HG02884 (cell line): ENCODE measurements around the gene TRIM46.

Experiments
- ATAC-seq: cut with Tn5 transposase; IDR thresholded peaks from one replicate; pipeline ENCODE4 v1.9.1; 2021; ENCODE audit warnings: mild to moderate bottlenecking, moderate library complexity; ENCODE audit not compliant: unreplicated experiment

TRIM46 gene, protein sequence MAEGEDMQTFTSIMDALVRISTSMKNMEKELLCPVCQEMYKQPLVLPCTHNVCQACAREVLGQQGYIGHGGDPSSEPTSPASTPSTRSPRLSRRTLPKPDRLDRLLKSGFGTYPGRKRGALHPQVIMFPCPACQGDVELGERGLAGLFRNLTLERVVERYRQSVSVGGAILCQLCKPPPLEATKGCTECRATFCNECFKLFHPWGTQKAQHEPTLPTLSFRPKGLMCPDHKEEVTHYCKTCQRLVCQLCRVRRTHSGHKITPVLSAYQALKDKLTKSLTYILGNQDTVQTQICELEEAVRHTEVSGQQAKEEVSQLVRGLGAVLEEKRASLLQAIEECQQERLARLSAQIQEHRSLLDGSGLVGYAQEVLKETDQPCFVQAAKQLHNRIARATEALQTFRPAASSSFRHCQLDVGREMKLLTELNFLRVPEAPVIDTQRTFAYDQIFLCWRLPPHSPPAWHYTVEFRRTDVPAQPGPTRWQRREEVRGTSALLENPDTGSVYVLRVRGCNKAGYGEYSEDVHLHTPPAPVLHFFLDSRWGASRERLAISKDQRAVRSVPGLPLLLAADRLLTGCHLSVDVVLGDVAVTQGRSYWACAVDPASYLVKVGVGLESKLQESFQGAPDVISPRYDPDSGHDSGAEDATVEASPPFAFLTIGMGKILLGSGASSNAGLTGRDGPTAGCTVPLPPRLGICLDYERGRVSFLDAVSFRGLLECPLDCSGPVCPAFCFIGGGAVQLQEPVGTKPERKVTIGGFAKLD

DNA sequence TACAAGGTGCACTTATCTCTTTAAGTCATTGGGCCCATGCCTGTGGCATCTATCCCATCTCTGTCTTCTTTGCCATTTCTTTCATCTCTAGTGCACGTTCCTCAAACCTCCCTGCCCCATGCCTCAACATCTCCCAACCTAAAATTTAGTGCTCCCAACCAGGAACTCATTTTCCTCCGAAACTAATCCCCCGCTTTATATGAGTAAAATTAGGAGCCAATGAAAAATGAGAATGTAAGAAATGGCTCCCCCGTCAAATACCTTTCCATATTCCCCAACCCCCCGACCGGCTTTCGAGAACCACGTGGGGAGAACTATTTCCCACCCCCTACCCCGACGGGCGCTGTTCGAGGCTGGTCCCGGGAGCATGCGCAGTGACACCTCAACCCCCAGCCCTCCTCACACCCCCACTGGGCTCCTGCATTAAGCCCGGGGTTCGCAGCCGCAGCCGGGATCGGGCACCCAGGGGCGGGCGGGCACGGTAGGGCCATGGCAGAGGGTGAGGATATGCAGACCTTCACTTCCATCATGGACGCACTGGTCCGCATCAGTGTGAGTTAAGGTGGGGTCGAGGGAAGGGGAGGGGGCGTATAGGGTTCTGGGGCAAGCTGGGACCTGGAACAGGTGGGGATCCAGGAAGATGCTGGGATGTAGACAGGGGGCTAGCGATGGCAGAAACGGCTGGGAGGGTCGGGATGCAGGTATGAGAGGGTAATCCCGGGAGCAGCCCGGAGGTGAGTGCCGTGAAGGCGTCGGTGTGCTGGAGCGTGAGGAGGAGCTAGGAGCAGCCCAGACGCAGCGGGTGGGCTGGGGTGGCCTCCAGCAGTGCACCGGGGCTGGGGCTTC is at the start of gene TRIM46:
Gene TRIM46, plus strand, starts transcription at position 372 of the 846 bp plus-strand sequence. Its CDS starts 118 bp downstream, at position 490.
- ATAC-seq: no peak

DNA sequence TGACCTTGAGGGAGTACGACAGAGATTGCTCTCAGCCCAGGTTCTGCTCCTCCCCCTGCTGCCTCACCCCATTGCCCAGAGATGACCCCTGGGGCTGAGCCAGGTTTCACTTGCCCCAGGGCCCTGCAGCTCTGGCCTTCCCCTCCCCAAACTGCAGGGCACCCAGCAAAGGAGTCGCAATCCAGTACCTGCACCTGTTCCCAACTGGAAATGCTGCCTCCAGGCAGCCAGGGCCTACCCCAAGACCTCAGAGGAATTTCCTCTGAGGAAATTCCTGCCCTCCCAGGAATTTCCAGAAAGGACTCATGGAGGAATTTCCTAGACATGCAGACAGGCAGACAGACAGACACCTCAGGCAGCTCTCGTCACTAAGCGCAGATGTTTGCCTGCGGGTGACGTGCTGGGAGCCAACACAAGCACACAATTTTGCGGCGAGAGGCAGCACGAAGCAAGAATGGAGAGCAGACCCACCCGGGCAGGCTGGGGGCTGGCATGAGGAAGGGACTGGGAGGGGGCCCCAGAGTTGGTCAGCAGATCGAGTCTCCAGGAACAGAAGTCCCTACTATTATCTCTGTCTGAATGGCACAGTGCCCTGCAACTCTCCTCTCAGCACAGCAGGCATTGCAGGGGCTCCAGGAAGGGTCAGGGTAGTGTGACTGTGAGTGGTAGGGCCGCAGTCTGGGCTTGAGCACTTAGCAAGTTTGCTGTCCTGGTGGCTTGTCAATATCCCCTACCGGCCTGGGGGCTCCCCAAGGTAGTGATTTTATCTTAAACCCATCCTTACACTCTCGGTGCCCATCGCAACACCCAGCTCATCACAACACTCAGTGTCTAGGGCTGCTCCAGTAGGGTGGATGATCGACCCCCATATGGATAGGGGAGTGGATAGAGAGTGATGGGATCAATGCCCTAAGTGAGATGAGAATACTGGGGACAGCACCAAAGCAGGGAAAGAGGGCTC is 48.9 kb upstream of the TRIM46 start:
- ATAC-seq: no peak

DNA sequence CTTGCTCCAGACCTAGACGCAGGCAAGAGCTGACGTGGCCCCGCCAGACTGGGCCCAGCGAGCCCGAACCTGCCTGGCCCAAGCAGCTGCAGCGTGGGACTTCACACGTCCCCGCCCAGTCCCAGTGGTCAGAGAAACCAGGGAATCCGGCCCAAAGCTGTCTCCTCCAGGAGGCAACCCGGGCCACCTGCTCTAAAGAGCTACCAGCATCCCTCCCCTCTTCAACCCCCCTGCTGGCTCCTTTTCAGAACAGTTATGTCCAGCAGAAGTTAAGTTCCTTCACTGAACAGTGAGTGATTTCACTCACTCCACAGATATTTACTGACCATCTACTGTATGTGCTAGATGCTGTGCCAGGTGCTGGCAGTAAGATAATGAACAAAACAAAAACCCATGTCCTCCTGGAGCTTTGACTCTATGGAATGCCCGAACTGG is 48.1 kb upstream of the TRIM46 start:
- ATAC-seq: no peak

DNA sequence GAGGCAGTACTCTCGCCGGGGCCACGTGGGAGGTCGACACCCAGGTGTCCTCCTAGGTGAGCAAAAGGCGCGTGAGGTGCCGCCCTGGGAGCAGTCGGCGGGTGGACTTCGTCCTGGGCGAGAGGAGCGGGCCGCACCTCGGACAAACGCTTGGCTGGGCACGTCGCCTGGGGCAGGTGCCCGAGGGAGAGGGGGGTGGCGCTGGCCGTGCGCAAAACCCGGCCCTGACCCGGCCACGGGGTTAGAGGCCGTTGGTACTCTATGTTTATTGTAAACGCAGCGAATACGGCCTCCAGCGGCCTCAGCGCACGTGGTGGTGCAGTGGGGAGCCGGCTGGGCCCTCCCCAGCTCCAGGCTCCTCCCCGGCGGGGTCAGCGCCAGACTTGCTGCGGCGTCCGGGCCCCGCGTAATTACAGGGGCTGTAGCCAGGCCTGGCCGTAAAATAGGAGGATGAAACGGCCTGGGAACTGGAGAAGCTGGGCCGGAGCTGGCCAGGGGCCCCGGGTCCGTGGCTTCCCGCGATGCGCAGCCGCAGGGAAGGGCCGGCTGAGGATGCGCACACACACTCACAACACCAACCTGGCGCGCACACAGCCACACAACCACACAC is 47.6 kb upstream of the TRIM46 start:
- no peak for ATAC-seq

DNA sequence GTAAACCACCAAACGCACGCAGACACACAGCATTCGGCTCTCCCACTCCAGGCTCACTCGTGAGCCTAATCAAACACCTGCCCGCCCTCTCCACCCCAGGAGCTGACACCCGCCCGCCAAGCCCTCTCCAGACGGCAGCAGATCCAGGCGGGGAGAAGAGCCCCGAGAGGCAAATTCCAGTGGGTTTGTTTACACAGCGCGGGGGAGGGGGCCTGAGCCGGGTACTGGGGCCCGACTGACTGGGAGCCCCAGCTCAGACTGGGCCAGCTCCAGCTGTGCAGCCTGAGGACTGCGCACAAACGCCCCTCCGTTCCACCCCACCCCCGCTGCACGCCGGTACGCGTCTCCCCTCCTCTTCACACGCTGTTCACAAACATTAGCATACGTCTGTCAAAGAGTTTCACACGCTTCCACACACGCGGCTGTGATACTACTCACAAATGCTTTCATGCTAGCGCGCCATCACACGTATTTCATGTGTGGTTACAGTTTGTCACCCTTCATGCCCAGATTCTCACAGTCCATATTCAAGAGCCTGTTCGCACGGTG is 47.0 kb upstream of the TRIM46 start:
- no peak for ATAC-seq

DNA sequence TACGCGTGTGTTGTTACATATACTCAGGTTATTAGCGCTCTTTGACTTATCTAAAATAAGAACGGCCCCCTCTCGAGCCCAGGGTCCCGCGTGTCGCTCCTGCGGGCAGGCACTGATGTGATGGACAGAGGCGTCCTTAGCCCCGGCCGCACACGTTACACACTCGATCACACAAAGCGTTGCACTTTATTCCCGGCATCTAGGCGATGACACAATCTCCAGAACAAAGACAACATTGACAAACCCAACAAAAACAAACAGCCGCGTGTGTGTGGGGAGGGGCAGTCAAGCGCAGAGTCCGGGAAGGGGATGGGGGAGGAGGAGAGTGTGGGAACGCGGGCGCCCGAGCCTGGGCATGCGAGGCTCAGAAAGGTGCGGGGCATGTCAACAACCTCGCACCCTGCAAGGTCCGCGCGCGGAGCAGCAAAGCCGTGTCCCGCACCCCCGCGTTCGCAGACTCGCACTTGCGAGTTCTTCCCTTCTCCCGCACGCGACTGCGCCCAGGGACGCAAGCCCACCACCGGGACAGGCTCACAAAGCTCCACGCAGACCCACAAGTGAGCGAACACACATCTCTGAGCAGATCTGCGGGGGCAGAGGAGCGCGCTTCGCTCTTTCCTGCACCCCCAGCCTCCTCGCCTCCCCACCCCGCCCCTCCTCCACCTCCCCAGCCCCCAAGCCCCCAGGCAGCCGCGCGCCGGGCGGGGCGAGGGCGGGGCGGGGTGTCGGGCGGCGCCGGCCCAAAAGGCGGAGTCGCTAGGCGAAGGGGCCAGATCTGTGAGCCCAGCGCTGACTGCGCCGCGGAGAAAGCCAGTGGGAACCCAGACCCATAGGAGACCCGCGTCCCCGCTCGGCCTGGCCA is 46.3 kb upstream of the TRIM46 start, which contains the start of gene EFNA1:
Gene EFNA1, plus strand, starts transcription at position 772 of the 862 bp plus-strand sequence. CDS start 102 bp downstream, outside the sequence.
- no peak for ATAC-seq

DNA sequence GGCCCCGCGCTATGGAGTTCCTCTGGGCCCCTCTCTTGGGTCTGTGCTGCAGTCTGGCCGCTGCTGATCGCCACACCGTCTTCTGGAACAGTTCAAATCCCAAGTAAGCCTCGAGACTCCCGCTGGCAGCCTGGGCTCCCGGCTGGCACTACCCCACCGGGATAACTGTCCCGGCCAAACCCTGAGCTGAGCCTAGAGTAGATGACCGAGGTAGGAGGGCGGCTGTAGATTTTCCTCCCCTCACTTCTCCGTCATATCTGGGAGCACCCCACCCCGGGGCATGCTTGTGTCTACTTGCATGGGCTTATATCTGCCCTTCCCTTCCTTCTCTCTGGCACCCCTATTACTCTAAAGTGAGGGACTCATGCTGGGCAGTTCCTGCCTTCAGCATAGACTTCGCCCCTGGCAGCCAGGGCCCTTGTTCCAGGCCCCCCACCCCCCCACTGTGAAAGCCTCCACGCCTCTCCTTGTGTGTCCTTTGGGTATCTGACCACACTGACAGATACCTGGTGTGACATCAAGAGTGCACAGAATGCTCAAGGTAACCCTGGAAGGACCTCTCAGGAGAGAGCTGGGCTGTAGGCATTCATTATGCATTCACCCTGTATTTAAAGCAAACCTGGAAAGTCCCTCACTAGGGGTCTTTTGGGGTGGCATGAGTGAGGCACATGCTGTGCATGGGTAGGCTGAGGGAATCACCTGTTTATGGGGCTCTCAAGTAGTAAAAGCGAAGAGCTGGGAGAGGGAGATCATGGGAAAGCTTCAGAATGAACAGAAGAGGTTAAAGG is 45.5 kb upstream of the TRIM46 start:
- no peak for ATAC-seq

DNA sequence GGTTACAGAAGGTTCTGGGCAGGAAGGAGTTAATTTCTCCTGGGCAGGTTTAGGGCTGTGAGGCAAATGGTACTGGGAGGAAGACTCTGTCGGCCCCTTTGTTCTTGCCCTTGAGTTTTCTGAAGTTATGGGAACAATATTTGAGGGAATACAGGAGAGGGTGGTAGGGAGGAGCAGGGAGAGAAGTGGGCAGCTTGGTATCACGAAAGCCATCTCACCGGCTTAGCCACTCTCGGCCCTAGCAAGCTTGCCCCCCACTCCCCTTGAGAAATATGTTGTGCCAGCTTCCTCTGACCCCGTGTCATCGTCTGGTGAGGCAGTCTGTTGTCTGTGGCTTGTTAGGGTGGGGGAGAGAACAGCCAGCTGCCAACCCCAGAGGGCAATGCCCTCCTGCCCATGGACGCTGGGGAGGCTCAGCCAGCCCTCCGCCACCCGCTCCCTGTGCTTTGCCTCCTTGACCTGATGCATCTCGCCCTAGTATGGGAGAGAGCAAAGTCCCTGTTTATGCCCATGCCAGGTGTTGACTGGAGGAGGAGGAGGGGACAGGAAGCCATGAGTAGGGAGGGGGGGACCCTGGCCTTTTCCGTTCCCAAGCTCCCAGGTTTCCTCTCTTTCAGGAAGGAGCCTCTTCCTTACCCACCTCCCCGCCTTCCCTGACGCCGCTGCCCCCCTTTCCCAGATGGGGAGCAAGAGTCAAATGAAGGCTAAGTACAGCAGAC is 44.7 kb upstream of the TRIM46 start:
- ATAC-seq: no peak

DNA sequence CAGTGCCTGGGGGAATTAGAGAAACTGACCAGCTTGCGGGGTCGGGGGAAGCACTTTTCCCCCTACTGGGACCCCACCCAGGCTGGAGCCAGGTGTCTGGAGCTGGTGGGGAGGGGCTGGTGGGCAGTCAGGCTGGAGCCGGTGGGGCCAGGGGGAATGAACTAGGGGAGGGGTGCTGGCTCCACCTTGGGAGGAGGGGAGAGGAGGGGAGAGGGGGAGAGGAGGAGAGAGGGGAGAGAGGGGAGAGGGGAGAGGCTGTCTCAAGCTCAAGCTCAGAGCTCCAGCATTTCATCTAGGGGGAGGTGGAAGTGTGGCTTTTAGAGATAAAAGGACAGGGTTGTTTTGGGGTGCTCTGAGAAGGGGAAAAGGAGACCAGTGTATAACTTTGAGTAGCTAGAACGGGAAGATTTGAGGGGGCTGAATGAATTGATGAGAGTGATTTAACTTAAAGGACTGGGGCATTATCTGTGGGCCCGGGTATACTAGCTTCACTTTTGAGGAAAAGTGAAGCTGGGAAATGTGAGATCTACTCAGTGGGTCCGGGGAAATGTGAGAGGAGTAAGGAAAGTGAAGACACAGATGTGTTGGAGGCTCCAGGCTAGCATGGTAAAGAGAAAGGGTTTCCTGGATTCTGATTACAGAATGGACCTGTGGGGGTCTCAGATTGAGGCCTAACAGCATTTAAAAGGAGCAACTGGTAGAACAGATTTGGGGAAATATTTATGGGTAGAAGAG is 43.2 kb upstream of the TRIM46 start:
- ATAC-seq: no peak

DNA sequence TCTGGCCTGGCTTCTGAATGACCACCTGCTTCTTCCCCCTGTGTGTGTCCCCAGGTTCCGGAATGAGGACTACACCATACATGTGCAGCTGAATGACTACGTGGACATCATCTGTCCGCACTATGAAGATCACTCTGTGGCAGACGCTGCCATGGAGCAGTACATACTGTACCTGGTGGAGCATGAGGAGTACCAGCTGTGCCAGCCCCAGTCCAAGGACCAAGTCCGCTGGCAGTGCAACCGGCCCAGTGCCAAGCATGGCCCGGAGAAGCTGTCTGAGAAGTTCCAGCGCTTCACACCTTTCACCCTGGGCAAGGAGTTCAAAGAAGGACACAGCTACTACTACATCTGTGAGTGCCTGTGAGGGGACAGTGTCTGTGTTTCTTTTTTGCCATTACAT is 42.4 kb upstream of the TRIM46 start:
- ATAC-seq: no peak

DNA sequence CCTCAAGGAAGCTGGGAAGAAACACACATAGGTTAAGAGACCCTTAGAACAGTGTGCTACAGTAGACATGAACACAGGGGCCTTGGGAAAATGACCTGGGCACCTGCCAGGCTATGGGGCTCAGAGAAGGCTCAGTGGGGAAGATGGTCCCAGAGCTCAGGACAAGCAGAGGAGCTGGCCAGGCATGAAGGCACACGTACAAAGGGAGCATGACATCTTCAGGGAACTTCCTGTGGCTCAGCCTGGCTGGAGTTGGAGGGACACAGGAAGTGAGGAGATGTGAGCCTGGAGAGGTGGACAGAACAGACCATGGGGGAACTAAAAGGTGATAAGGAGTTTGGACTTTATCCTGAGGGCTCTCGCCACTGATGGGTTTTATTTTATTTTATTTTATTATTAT is 41.8 kb upstream of the TRIM46 start:
- no peak for ATAC-seq

DNA sequence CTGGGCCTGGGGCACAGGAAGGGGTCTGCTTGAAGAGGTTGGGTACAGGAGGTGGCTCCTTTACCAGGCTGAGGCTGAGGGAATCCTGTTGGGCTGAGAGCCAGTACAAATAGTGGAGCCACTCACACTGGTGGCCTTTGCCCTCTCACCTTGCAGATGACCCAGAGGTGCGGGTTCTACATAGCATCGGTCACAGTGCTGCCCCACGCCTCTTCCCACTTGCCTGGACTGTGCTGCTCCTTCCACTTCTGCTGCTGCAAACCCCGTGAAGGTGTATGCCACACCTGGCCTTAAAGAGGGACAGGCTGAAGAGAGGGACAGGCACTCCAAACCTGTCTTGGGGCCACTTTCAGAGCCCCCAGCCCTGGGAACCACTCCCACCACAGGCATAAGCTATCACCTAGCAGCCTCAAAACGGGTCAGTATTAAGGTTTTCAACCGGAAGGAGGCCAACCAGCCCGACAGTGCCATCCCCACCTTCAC is 39.8 kb upstream of the TRIM46 start:
- no peak for ATAC-seq

DNA sequence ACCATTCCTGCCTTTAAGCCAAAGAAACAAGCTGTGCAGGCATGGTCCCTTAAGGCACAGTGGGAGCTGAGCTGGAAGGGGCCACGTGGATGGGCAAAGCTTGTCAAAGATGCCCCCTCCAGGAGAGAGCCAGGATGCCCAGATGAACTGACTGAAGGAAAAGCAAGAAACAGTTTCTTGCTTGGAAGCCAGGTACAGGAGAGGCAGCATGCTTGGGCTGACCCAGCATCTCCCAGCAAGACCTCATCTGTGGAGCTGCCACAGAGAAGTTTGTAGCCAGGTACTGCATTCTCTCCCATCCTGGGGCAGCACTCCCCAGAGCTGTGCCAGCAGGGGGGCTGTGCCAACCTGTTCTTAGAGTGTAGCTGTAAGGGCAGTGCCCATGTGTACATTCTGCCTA is 39.3 kb upstream of the TRIM46 start:
- ATAC-seq: no peak

DNA sequence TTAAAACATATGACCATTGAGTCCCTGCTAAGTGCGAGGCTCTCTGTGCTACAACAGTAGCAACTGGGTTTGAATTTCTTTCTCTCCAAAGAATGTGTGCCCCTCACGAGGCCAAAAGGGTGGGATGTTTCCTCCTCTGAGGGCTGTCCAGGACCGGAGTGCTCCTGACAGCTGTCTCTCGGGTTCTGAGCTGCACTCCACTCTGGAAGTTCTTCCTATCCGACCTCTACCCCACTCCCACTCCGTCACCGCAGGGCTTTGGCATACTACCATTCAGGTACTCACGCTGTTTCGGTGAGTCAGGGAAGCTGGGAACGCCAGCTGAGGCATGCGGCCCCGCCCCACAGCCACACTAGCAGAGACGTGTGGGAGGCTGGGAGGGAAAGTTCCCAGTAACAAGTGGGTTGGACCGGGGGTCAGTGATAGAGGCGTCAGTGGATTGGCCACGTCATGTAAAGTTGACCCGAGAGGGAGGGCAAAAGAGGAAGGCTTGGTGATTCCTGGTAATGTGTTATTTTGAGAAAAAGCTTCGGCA is 38.7 kb upstream of the TRIM46 start:
- ATAC-seq: no peak

DNA sequence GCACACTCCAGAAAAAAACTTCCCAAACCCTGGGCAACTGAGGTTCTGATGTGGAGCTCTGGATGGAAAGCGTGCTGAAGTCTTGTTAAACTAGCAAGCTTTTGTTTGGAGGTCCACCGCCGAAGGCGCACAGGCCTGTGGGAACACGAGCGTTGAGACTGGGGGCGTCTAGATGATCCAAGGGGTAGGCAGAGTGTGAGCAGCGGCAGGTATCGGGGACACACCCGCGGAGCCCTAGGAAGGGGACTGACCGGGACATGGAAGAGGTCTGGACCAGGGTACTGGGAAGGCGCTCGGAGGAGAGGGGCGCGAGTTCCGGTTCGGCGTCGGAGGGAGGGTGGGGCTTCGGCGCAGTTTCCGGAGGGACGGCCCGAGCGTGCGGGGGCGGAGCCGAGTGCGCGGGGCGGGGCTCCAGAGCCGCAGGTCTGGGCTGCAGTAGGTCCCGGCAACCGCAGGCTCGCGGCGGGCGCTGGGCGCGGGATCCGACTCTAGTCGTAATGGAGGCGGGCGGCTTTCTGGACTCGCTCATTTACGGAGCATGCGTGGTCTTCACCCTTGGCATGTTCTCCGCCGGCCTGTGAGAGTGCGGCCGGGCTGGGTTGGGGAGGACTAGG is 38.1 kb upstream of the TRIM46 start, which contains the start of gene SLC50A1:
Gene SLC50A1, plus strand, starts transcription at position 438 of the 614 bp plus-strand sequence. Its CDS starts 60 bp downstream, at position 498.
- ATAC-seq: peak; percentile 64
